A549 (cell line): ENCODE measurements around the gene RPL13.

ENCODE experiments used
- CBX8 ChIP-seq: fragments of 200-600 bp; sonication (generic); IDR thresholded peaks from 2 replicates; pipeline ENCODE4 v1.6.1; 2016
- ESRRA ChIP-seq: fragments of 150-350 bp; IDR thresholded peaks from 2 replicates; pipeline ENCODE4 v1.6.1; 2014; ENCODE audit warnings: mild to moderate bottlenecking, low read length, borderline replicate concordance
- HMGXB4 ChIP-seq: fragments of 250-450 bp; sonication (Bioruptor Pico); IDR thresholded peaks from 2 replicates; pipeline ENCODE4 v1.5.0; 2021; ENCODE audit warnings: mild to moderate bottlenecking, moderate library complexity, borderline replicate concordance
- MYC ChIP-seq: IDR thresholded peaks from 2 replicates; pipeline ENCODE4 v1.6.1; 2012; ENCODE audit warnings: mild to moderate bottlenecking, inconsistent platforms, low read length, improper control_type of control experiment, borderline replicate concordance
- POLR2A ChIP-seq: IDR thresholded peaks from 2 replicates; pipeline ENCODE4 v1.6.1; 2012; ENCODE audit warnings: mild to moderate bottlenecking, low read length
- POLR2AphosphoS2 ChIP-seq: conservative IDR thresholded peaks from 2 replicates; pipeline ENCODE4 v1.6.1; 2012; ENCODE audit warnings: low read length, improper control_type of control experiment, inconsistent platforms
- RAD21 ChIP-seq, 2 experiments: fragments of >200 bp in 1 of 2; sonication (Bioruptor Twin) in 1 of 2; formaldehyde crosslinking in 1 of 2; IDR thresholded peaks in 1 of 2; conservative IDR thresholded peaks in 1 of 2; 2 replicates in 1 of 2; 3 replicates in 1 of 2; pipeline ENCODE4 v1.6.1; 2012 to 2018; ENCODE audit warnings: inconsistent platforms in 1 of 2
- TF ChIP-seq, protein P1 (sequence below): fragments of >200 bp; sonication (Bioruptor Twin); formaldehyde crosslinking; IDR thresholded peaks from 3 replicates; pipeline ENCODE4 v1.5.1; 2016
- TF ChIP-seq, protein P2 (sequence below): IDR thresholded peaks from 2 replicates; pipeline ENCODE4 v1.6.1; 2012
- TF ChIP-seq, protein P3 (sequence below): IDR thresholded peaks from 2 replicates; pipeline ENCODE4 v1.6.1; 2012

- TF ChIP-seq, protein P1, sequence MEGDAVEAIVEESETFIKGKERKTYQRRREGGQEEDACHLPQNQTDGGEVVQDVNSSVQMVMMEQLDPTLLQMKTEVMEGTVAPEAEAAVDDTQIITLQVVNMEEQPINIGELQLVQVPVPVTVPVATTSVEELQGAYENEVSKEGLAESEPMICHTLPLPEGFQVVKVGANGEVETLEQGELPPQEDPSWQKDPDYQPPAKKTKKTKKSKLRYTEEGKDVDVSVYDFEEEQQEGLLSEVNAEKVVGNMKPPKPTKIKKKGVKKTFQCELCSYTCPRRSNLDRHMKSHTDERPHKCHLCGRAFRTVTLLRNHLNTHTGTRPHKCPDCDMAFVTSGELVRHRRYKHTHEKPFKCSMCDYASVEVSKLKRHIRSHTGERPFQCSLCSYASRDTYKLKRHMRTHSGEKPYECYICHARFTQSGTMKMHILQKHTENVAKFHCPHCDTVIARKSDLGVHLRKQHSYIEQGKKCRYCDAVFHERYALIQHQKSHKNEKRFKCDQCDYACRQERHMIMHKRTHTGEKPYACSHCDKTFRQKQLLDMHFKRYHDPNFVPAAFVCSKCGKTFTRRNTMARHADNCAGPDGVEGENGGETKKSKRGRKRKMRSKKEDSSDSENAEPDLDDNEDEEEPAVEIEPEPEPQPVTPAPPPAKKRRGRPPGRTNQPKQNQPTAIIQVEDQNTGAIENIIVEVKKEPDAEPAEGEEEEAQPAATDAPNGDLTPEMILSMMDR: no peak
- TF ChIP-seq ESRRA: no peak
- TF ChIP-seq RAD21 (conservative IDR thresholded peaks at IDR 0.05 in 1 of 2, IDR thresholded peaks at IDR 0.05 in 1 of 2): no peak
- TF ChIP-seq HMGXB4 (CRISPR knock-in tag): no peak
- no peak for TF ChIP-seq POLR2AphosphoS2
- TF ChIP-seq, protein P2, sequence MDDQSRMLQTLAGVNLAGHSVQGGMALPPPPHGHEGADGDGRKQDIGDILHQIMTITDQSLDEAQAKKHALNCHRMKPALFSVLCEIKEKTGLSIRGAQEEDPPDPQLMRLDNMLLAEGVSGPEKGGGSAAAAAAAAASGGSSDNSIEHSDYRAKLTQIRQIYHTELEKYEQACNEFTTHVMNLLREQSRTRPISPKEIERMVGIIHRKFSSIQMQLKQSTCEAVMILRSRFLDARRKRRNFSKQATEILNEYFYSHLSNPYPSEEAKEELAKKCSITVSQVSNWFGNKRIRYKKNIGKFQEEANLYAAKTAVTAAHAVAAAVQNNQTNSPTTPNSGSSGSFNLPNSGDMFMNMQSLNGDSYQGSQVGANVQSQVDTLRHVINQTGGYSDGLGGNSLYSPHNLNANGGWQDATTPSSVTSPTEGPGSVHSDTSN: no peak; the same call in 1 of the 2 replicates
- no peak for TF ChIP-seq CBX8
- TF ChIP-seq POLR2A: no peak; the same call in 1 of the 2 replicates
- TF ChIP-seq, protein P3, sequence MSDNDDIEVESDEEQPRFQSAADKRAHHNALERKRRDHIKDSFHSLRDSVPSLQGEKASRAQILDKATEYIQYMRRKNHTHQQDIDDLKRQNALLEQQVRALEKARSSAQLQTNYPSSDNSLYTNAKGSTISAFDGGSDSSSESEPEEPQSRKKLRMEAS: no peak
- TF ChIP-seq MYC: no peak
Observed at GRCh38 chr16:89565256-89565505, 4.7 kb downstream of the RPL13 start.
